Measurements from ENCODE around the gene MLLT3. TPM values are rescaled to one million over a fixed set of nuclear protein-coding genes. Genes with fewer than 3 reads are reported as not detected.

The MLLT3 gene
- total RNA-seq, 1 donor from 2014 or later: 39.1 TPM

DNA sequence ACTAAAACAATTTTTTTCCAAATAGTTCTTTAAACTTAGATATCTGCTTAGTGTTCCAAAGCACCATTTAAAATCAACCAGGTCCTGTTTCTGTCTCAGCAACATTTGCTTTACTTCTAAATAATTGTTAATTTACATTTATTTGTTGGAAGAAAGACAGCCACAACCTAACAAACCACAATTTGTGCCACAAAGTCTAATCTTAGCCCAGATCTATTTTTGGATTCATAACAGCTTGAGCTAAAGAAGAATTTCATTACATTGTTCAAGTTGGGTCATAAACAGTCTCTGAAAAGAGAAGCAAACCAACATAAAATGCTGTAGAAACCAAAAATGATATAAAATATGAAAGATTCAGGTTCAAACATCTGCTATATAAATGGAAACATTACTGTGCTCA lies 24.4 kb downstream of the MLLT3 start:
- no peak overlapping the region for H3K4me3 Mint-ChIP-seq
- H3K27me3 ChIP-seq: no peaks in the 10 kb centered on the region
- H2AFZ ChIP-seq (replicated peaks): no peak overlapping the region
- no peaks in the 10 kb centered on the region for H3K27me3 Mint-ChIP-seq (ENCODE audit: insufficient read depth, low read depth)
- H3K4me1 ChIP-seq: peaks cover 28% of the 10 kb centered on the region
- H3K9me3 ChIP-seq (ENCODE audit: low read depth): no peaks in the 10 kb centered on the region
- no peak overlapping the region for H3K9ac ChIP-seq
- H4K20me1 ChIP-seq (ENCODE audit: low read depth): no peaks in the 10 kb centered on the region
- TF ChIP-seq EZH2phosphoT487 (IDR thresholded peaks at IDR 0.05) (no peak), EZH2 (IDR thresholded peaks at IDR 0.05) (no peak)
- TF ChIP-seq, protein P1, sequence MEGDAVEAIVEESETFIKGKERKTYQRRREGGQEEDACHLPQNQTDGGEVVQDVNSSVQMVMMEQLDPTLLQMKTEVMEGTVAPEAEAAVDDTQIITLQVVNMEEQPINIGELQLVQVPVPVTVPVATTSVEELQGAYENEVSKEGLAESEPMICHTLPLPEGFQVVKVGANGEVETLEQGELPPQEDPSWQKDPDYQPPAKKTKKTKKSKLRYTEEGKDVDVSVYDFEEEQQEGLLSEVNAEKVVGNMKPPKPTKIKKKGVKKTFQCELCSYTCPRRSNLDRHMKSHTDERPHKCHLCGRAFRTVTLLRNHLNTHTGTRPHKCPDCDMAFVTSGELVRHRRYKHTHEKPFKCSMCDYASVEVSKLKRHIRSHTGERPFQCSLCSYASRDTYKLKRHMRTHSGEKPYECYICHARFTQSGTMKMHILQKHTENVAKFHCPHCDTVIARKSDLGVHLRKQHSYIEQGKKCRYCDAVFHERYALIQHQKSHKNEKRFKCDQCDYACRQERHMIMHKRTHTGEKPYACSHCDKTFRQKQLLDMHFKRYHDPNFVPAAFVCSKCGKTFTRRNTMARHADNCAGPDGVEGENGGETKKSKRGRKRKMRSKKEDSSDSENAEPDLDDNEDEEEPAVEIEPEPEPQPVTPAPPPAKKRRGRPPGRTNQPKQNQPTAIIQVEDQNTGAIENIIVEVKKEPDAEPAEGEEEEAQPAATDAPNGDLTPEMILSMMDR (IDR thresholded peaks at IDR 0.05): no peak
- H3K9me3 Mint-ChIP-seq: no peaks in the 10 kb centered on the region
- no peaks in the 10 kb centered on the region for H3K36me3 ChIP-seq
- peaks cover 16% of the 10 kb centered on the region for H3K36me3 Mint-ChIP-seq
- peaks cover 25% of the 10 kb centered on the region for H3K4me1 Mint-ChIP-seq
- no peak overlapping the region for H3K27ac ChIP-seq
- H3K4me2 ChIP-seq: no peak overlapping the region
- no peaks in the 10 kb centered on the region for H3F3A ChIP-seq (ENCODE audit: low read depth)
- no peak overlapping the region for H3K27ac Mint-ChIP-seq
- no peak for DNase-seq (ENCODE audit: low spot score)
- no peaks in the 10 kb centered on the region for H3K79me2 ChIP-seq (ENCODE audit: low read depth)
- H3K4me3 ChIP-seq: no peak overlapping the region

DNA sequence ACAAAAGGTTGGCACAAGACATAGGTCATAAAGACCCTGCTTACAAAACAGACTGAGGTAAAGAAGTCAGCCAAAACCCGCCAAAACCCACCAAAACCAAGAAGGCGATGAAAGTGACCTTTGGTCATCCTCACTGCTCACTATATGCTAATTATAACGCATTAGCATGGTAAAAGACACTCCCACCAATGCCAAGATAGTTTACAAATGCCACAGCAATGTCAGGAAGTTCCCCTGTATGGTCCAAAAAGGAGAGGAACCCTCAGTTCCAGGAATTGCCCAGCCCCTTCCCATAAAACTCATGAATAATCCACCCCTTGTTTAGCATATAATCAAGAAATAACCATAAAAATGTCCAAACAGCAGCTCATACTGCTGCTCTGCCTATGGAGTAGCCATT lies 27.7 kb downstream of the MLLT3 start:
- no peaks in the 10 kb centered on the region for H3K4me1 Mint-ChIP-seq
- Histone ChIP-seq H4K20me1 (ENCODE audit: low read depth) (no peaks in the 10 kb centered on the region), H3F3A (ENCODE audit: low read depth) (no peaks in the 10 kb centered on the region), H3K4me1 (no peaks in the 10 kb centered on the region), H3K36me3 (no peaks in the 10 kb centered on the region), H3K79me2 (ENCODE audit: low read depth) (no peaks in the 10 kb centered on the region), H3K27me3 (no peaks in the 10 kb centered on the region), H3K4me2 (no peak overlapping the region), H3K4me3 (no peak overlapping the region), H3K9me3 (ENCODE audit: low read depth) (no peaks in the 10 kb centered on the region), H2AFZ (replicated peaks) (no peak overlapping the region), H3K9ac (no peak overlapping the region), H3K27ac (no peak overlapping the region)
- no peak for DNase-seq (ENCODE audit: low spot score)
- H3K27me3 Mint-ChIP-seq (ENCODE audit: insufficient read depth, low read depth): peaks cover 2% of the 10 kb centered on the region
- H3K27ac Mint-ChIP-seq: no peak overlapping the region
- H3K4me3 Mint-ChIP-seq: no peak overlapping the region
- H3K9me3 Mint-ChIP-seq: peaks cover 9% of the 10 kb centered on the region
- peaks cover 17% of the 10 kb centered on the region for H3K36me3 Mint-ChIP-seq
- TF ChIP-seq, protein P1 (IDR thresholded peaks at IDR 0.05): no peak
- TF ChIP-seq EZH2phosphoT487 (IDR thresholded peaks at IDR 0.05): no peak
- TF ChIP-seq EZH2 (IDR thresholded peaks at IDR 0.05): no peak

DNA sequence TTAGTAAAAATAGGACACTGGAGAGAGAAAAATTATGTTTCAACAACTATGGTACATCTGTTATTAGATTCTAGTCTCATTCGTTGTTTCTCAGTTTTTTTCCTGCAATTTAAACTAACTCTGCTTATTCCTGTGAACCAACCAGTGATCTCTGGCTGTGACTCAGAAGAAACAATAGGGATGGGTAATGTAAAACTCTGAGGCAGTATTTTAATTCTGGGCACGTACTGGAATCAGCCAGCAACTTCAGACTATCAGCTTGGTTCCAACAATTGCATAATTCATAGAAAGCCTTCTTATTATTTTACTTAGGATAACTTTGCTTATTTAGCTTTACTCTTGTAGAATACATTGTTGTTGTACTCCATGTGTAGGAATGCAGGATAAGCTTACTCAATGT lies 28.8 kb downstream of the MLLT3 start:
- no peak overlapping the region for H3K4me3 Mint-ChIP-seq
- no peaks in the 10 kb centered on the region for H3K9me3 ChIP-seq (ENCODE audit: low read depth)
- TF ChIP-seq EZH2phosphoT487 (IDR thresholded peaks at IDR 0.05) (no peak), EZH2 (IDR thresholded peaks at IDR 0.05) (no peak)
- TF ChIP-seq, protein P1 (IDR thresholded peaks at IDR 0.05): no peak
- no peak overlapping the region for H3K27ac Mint-ChIP-seq
- no peak overlapping the region for H3K4me3 ChIP-seq
- H3K4me1 ChIP-seq: no peaks in the 10 kb centered on the region
- no peaks in the 10 kb centered on the region for H3K36me3 ChIP-seq
- H3K27ac ChIP-seq: no peak overlapping the region
- no peaks in the 10 kb centered on the region for H3K4me1 Mint-ChIP-seq
- no peak overlapping the region for H2AFZ ChIP-seq (replicated peaks)
- no peak for DNase-seq (ENCODE audit: low spot score)
- no peaks in the 10 kb centered on the region for H3K79me2 ChIP-seq (ENCODE audit: low read depth)
- H3K36me3 Mint-ChIP-seq: peaks cover 12% of the 10 kb centered on the region
- no peaks in the 10 kb centered on the region for H3F3A ChIP-seq (ENCODE audit: low read depth)
- no peak overlapping the region for H3K9ac ChIP-seq
- no peaks in the 10 kb centered on the region for H4K20me1 ChIP-seq (ENCODE audit: low read depth)
- no peak overlapping the region for H3K4me2 ChIP-seq
- peaks cover 9% of the 10 kb centered on the region for H3K9me3 Mint-ChIP-seq
- peaks cover 2% of the 10 kb centered on the region for H3K27me3 Mint-ChIP-seq (ENCODE audit: insufficient read depth, low read depth)
- H3K27me3 ChIP-seq: no peaks in the 10 kb centered on the region
